Umbilical cord (tissue), 2 donors: ENCODE results near the gene MRTFA. TPM values are rescaled to one million over a fixed set of nuclear protein-coding genes. Genes with fewer than 3 reads are reported as not detected.
"Not testable (repeated sequence)": the region's sequence is repeated elsewhere in the genome, so short reads cannot be mapped to it uniquely, and the experiment has no call there.

Source experiments
- DNase-seq: peaks from one replicate; pipeline ENCODE4 v3.0.0-alpha.2; 2015; ENCODE audit warnings: low spot score
- total RNA-seq: library from RNA; depleted of rRNA; stranded (reverse); fragments of >200 nt; gene quantifications from one replicate; pipeline ENCODE4 v1.2.3, GENCODE V29; 2014; ENCODE audit warnings: low replicate concordance; ENCODE audit not compliant: insufficient read depth

MRTFA gene
- total RNA-seq, 1 donor from 2014 or later, result 85.2 TPM

- DNase-seq, result no peak
Observed at GRCh38 chr22:40395607-40396006, 240.9 kb downstream of the MRTFA start.

GRCh38 chr22:40394607-40395006, 241.9 kb downstream of the MRTFA start:
- no peak for DNase-seq

GRCh38 chr22:40392618-40393017, 243.9 kb downstream of the MRTFA start:
- no peak for DNase-seq

GRCh38 chr22:40391417-40391816, 245.1 kb downstream of the MRTFA start:
- DNase-seq, result no peak

- DNase-seq, result no peak
Observed at GRCh38 chr22:40388231-40388630, 248.3 kb downstream of the MRTFA start.

GRCh38 chr22:40387746-40388145, 248.8 kb downstream of the MRTFA start:
- DNase-seq, result no peak

- DNase-seq, result no peak
Observed at GRCh38 chr22:40385036-40385782, 251.3 kb downstream of the MRTFA start.

- DNase-seq, result no peak
Observed at GRCh38 chr22:40383905-40384304, 252.6 kb downstream of the MRTFA start.

- no peak for DNase-seq
Observed at GRCh38 chr22:40381461-40381860, 255.1 kb downstream of the MRTFA start.

- not testable (repeated sequence) for DNase-seq
Observed at GRCh38 chr22:40378448-40378847, 258.1 kb downstream of the MRTFA start.

- DNase-seq, result no peak
Observed at GRCh38 chr22:40377931-40378330, 258.6 kb downstream of the MRTFA start.

- no peak for DNase-seq
Observed at GRCh38 chr22:40376149-40376548, 260.4 kb downstream of the MRTFA start.

GRCh38 chr22:40374567-40374966, 262.0 kb downstream of the MRTFA start:
- no peak for DNase-seq

- no peak for DNase-seq
Observed at GRCh38 chr22:40368836-40369235, 267.7 kb downstream of the MRTFA start.

GRCh38 chr22:40368016-40368415, 268.5 kb downstream of the MRTFA start:
- DNase-seq, result no peak

- no peak for DNase-seq
Observed at GRCh38 chr22:40367342-40367741, 269.2 kb downstream of the MRTFA start.

GRCh38 chr22:40366068-40366467, 270.5 kb downstream of the MRTFA start:
- no peak for DNase-seq

- DNase-seq, result no peak
Observed at GRCh38 chr22:40364431-40364830, 272.1 kb downstream of the MRTFA start.

- DNase-seq, result no peak
Observed at GRCh38 chr22:40363059-40363458, 273.5 kb downstream of the MRTFA start.

- no peak for DNase-seq
Observed at GRCh38 chr22:40361100-40361499, 275.4 kb downstream of the MRTFA start.
